Fibroblast of villous mesenchyme (primary cell): ENCODE data around the gene FAM161B. TPM values are rescaled to one million over a fixed set of nuclear protein-coding genes. Genes with fewer than 3 reads are reported as not detected.

Experiments used
- DNase-seq: peaks from one replicate; pipeline ENCODE4 v3.0.0-alpha.2; 2010; ENCODE audit warnings: low read depth
- H3K4me3 ChIP-seq: 2 replicates; pipeline ENCODE4 v1.5.1; 2011; ENCODE audit warnings: low read depth, mild to moderate bottlenecking, low read length
- total RNA-seq: library from RNA; depleted of rRNA; stranded (reverse); fragments of >200 nt; gene quantifications from 2 replicates; pipeline ENCODE4 v1.2.3, GENCODE V29; 2012
- TF ChIP-seq, protein P1 (sequence below): IDR thresholded peaks from 2 replicates; pipeline ENCODE4 v1.5.1; 2012; ENCODE audit warnings: low read depth, mild to moderate bottlenecking, low read length; ENCODE audit not compliant: insufficient read depth

Gene FAM161B
- total RNA-seq, 1 donor, result 5.2 TPM

DNA sequence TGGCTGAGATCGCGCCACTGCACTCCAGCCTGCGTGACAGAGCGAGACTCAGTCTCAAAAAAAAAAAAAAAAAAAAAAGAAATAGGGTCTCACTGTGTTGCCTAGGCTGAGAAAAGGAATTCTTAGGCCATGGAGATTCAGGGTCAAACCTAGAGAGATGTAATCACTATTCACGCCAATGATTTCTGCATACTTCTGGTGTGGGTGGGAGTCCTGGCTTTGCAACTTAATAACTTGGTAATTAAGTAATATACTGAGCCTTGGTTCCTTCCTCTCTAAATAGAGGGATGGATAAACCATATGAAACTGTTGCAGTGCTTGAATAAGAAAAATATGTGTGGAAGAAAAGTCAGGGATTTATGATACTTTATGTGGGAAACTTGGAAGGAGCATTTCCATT, 60.5 kb downstream of the FAM161B start:
- H3K4me3 ChIP-seq, result no peak overlapping the region
- TF ChIP-seq, protein P1, sequence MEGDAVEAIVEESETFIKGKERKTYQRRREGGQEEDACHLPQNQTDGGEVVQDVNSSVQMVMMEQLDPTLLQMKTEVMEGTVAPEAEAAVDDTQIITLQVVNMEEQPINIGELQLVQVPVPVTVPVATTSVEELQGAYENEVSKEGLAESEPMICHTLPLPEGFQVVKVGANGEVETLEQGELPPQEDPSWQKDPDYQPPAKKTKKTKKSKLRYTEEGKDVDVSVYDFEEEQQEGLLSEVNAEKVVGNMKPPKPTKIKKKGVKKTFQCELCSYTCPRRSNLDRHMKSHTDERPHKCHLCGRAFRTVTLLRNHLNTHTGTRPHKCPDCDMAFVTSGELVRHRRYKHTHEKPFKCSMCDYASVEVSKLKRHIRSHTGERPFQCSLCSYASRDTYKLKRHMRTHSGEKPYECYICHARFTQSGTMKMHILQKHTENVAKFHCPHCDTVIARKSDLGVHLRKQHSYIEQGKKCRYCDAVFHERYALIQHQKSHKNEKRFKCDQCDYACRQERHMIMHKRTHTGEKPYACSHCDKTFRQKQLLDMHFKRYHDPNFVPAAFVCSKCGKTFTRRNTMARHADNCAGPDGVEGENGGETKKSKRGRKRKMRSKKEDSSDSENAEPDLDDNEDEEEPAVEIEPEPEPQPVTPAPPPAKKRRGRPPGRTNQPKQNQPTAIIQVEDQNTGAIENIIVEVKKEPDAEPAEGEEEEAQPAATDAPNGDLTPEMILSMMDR, result no peak
- no peak for DNase-seq

DNA sequence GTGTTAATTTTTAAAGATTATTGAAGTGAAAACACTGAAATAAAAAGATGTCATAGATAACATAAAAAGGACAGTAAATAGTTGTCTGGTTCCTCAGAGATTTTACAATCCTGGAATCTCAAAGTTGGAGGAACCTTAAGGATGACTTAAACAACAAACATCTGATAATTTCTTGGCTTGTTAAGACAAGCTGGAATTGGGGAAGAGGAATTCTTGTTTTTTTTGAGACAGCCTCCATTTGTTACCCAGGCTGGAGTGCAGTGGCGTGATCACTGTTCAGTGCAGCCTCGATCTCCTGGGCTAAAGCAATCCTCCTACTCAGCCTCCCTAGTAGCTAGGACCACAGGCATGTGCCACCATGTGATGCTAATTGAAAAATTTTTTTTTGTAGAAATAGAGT, 60.9 kb downstream of the FAM161B start:
- TF ChIP-seq, protein P1, result no peak
- DNase-seq, result peak; percentile 51
- peak overlapping the region; percentile 81 for H3K4me3 ChIP-seq

DNA sequence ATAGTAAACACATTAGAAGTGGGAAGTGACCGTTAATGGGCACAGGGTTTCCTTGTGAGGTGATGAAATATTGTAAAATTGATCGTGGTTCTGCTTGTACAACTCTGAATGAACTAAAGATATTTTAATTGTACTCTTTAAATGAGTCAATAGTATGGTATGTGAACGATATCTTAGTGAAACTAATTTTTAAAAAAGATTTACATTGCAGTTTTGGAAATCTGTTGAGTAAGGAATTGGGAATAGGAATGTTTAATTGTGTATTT, 61.5 kb downstream of the FAM161B start:
- peak; percentile 43 for DNase-seq
- TF ChIP-seq, protein P1, result no peak

DNA sequence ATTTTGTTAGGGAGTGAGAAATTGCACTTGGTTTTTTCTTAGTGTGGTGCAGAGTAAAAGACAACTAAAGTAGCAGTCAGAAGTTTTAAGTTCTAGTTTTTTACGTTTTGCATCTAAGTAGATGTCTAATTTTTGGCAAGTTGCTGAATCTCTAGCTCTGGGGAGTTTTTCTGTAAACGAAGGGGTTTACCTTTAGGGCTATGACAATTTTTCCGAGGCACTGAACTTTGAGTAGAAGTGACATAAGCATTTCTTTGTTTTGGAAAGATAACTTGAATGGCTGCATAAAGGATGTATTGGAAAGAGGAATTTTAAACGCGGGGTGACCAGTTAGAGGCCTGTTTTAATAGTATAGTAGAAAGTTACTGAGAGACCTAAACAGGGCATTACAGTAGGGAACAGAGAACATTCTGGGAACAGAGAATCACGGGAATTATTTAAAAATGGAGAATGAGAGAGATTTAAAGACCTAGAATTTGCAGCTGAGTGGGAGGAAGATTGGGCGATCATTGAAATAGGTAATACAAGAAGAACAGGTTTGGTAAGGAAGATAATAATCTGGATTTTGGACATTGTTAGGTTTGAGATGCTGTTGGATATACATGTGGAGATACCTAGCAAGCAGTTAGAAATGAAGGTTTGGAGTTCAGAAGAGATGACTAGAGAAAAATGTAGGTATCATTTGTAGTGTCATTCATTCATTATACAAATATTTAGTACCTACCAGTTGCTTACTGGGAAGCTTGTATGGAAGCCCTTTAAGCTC, 62.0 kb downstream of the FAM161B start:
- TF ChIP-seq, protein P1, result no peak
- no peak for DNase-seq
- peak overlapping the region; percentile 81 for H3K4me3 ChIP-seq

More for the DNA sequence above, 61.5 kb downstream of the FAM161B start:
- H3K4me3 ChIP-seq, result peak overlapping the region; percentile 81

DNA sequence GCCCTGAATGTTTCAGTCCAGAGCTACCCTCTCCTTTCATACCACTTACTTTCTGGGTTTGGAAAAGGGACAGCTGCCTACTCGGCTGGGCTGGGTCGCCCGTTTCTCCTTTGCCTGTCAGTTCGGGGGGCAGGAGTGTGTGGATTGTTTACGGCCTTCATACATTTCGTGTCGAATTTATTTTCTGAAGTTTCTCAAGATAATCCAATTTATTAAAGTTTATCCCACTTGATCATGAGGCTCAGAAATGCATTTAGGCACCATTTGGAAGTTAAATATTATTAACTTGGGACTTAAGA, 62.6 kb downstream of the FAM161B start:
- TF ChIP-seq, protein P1, result no peak
- no peak for DNase-seq

DNA sequence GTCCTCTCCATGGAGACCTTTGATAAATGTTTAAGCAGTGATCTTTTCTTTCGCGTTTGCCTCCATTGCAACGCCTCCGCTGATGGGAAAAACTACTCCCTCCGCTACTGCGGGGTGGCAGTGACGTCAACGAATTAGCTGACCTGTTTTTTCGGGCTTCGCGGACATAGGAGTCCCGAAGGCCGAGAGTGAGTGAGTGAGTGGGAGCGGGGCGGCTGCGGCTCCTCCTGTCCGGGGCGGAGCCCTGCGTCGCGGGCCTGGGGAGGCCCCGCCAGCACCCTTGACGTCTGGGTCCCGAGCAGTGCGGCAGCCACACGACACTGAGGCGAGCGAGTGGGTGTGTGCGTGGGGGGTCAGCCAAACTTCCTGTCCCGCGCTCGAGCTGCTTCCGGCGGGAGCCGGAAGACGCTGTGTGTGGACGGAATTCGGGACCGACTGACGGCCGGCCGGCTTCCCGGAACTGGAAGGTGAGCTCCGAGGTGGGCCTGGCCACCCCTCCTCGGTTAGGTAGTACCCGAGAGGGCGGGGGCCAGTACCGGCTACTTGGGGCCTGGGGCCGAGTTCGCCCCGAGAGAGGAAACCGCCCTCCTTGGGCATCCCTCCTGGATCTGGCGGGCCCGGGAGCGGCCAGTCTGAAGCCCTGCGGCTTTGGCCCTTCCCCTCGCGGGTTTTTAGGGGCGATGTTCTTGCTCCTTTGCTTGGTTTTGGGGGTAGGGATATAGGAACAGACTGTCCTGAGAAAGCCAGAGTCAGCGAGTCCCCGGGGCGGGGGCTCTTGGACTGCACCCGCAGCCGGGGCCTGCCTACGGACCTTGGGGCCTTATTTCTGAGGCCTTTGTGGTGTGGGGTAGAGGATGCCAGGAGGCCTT, 63.2 kb downstream of the FAM161B start, which contains the start of gene ZNF410:
Gene ZNF410, plus strand, starts transcription at position 411 of the 869 bp plus-strand sequence. CDS start 5,317 bp downstream, outside the sequence.
- peak within 1 kb of the TSS; percentile 81 for H3K4me3 ChIP-seq
- TF ChIP-seq, protein P1, result no peak

More for the DNA sequence above, 62.6 kb downstream of the FAM161B start:
- H3K4me3 ChIP-seq, result peak overlapping the region; percentile 81

More for the DNA sequence above, 63.2 kb downstream of the FAM161B start, which contains the start of gene ZNF410:
- DNase-seq, result peak; percentile 99
